Stomach (tissue), 4 donors: ENCODE results near the gene SAP30L.

Experiments
- POLR2AphosphoS5 ChIP-seq, 3 donors: sonication (generic); formaldehyde crosslinking; IDR thresholded peaks; one replicate each; pipeline ENCODE4 v1.6.1; 2016; ENCODE audit warnings: antibody characterized with exemption in 3 of 3
- TF ChIP-seq, protein P1 (sequence below), 7 experiments: fragments of 450-650 bp in 4 of 7; fragments of 200-600 bp in 3 of 7; sonication (generic) in 3 of 7; IDR thresholded peaks; one replicate each; pipeline ENCODE4 v1.5.1; 2016 to 2019; ENCODE audit warnings: antibody characterized with exemption in 7 of 7, control low read depth in 2 of 7, mild to moderate bottlenecking in 1 of 7

DNA sequence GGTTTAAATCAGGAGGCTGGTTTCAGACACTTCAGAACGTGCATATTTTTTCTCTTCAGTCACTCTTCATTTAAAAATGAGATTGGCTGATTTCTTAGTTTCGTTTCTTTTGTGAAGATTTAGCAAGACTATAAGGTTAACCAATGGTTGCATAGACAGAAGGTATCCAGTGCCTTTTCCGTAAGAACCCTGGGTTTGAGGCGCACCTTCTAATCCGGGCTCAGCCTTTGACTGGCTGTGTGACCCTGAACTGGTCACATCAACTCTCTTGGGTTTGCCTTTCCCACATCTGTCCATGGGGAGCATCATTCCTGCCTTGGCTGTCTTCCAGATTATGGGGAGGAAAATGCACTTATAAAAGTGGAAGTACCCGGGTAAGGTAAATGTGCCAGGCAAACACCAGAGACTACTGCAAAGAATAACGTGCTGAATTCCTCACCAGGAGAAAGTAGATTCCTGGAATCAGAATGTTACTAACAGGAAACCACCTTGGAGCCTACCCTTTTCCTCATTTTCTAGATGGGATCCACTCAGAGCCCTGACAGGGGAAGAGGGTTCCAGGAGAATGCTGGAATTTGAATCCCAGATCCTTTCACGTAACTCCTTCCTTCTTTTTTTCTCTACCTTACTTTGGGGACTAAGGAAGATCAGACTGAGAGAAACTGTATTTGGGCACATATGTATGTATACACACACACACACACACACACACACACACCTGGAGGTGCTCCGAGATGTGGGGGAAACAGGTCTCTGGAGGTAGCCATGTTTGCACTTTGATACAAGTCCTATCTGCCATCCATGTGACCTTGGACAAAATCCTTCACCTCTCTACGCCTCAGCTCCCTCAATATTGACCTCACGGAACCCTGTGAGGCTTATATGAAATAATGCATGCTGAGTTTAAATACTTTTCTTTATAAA lies 25.4 kb downstream of the SAP30L start:
- TF ChIP-seq POLR2AphosphoS5 (IDR thresholded peaks at IDR 0.05): no peak
- TF ChIP-seq, protein P1, sequence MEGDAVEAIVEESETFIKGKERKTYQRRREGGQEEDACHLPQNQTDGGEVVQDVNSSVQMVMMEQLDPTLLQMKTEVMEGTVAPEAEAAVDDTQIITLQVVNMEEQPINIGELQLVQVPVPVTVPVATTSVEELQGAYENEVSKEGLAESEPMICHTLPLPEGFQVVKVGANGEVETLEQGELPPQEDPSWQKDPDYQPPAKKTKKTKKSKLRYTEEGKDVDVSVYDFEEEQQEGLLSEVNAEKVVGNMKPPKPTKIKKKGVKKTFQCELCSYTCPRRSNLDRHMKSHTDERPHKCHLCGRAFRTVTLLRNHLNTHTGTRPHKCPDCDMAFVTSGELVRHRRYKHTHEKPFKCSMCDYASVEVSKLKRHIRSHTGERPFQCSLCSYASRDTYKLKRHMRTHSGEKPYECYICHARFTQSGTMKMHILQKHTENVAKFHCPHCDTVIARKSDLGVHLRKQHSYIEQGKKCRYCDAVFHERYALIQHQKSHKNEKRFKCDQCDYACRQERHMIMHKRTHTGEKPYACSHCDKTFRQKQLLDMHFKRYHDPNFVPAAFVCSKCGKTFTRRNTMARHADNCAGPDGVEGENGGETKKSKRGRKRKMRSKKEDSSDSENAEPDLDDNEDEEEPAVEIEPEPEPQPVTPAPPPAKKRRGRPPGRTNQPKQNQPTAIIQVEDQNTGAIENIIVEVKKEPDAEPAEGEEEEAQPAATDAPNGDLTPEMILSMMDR (IDR thresholded peaks at IDR 0.05): no peak
